RKO (cell line): ENCODE results near the gene DOCK4.

Source experiments
- DNase-seq: peaks from one replicate; pipeline ENCODE4 v3.0.0-alpha.2; 2016; ENCODE audit warnings: low spot score

The DOCK4 gene

GRCh38 chr7:112192236-112193154 lies 13.7 kb downstream of the DOCK4 start:
- DNase-seq, result peak; percentile 94

DNA sequence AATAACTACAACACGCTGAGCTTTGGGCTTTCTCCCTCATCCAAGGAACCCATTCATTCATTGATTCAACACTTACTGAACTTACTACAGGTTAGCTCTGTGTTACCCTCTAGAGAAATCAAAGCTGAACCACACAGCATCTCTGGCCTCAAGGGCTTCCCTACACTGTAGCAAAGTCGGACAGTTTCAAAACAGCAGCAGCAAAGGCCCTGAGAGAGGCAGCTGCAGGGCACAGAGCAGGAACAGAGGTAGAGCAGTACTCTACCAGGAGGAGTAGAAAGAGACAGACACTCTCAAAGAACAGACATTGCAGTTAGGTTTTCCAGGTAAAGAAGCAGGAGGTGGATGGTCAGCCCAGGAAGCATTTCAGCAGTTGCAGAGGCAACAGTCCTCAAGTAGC lies 16.1 kb downstream of the DOCK4 start:
- DNase-seq, result no peak

- DNase-seq, result no peak
Measured at GRCh38 chr7:112189691-112190090, 16.5 kb downstream of the DOCK4 start.

DNA sequence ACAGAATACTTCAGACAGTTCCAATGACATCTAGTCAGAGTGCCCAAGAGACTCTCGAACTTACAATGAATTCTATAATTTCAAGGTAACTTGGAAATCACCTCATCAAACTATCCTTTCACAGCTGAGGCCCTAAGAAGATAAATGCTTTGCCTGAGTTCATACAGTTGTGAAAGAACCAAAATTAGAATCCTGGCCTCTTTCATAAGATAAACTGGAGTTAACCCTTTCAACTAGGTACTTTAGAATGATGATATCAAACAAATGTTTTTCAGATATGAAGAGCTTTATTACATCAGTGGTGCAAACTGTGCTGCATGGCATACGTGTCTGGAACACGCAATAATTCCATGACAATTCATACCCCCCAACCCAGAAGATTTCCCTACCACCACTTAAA lies 17.9 kb downstream of the DOCK4 start:
- no peak for DNase-seq

DNA sequence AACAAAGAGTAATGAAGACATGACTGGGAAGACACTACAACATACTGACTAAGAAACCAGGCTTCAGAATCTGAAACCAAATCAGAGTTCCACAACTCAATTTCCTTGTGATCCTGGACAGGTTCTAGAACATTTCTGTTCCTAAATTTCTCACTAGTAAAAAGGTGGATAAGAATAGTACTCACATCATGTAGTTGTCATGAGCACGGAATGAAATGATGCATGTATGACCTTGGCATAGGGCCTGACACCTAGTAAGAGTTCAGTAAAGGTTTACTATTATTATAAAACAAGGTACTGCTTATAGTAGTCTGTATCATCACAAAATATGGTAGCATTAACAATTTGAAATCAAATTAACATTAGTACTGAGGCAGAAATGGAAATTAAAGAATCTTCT lies 19.9 kb downstream of the DOCK4 start:
- no peak for DNase-seq

DNA sequence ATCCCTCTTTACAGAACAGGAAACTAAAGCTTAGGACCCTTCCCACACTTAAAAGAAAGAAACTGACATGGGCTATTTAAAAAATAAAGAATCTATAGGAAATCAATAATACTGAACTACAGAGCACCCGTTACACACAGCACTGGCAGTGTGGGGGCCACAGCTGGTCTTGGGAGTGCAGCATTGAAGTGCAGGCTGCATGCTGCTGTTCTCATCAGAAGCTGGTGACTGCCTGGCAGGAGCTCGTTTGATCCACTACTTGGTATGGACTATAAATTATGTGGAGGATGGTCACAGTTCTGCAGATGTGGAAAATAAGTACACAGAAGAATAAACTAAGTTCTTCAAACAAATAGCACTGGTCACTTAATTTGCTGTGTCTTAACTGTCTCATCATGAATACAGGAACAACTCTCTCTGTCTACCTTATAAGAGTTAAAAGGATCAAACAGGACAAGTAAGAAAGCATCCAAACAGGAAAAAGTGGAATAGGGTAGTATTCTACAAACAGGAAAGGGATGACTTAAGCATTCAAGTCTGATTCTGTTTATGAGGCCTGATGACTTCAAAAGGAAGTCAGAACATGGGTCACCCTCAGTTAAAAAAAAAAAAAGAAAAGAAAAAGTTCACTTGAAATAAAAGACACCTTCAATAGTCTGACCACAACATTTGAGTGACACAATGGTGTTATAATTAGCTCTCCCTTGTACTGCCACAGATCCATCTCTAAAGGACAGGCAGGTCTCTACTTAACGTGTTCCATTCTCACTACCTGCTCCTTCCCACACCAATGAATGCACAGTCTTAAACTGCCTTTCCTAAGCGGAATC lies 21.0 kb downstream of the DOCK4 start:
- no peak for DNase-seq

DNA sequence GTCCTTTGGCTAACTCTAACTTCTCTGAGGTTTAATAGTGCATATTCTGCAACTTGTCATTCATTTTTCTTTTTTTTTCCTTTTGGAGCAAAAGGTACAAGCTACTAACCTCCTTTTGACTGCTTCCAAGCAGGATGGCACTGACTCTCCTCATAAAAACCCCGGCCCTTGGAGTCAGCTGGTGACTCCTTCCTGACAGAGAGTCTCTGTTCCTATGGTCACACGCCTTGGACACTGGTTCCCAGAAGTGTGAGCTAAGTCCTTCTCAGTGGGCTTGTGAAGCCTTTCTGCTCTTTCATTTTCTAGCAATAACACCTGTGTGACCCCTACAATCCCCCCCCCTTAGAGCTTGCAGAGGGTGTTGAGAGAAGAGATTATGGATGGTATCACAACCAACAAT lies 21.7 kb downstream of the DOCK4 start:
- DNase-seq, result no peak

DNA sequence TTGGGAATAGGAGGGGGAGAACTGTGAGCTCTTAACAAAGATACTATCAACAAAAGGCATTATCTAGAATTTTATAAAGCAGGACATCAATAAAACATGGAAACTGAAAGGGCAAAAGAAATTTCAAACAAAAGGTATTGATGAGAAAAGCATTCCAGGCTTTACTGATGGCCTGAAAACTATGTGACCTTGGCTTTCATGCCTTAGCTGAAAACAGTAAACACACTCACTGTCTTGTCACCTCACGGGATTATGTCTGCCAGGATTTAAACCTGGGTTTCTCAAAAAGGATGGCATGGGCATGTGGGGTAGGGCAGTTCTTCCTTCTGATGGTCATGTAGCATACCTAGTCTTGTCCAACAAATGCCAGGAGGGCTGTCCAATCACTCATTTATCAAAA lies 22.9 kb downstream of the DOCK4 start:
- DNase-seq, result no peak

DNA sequence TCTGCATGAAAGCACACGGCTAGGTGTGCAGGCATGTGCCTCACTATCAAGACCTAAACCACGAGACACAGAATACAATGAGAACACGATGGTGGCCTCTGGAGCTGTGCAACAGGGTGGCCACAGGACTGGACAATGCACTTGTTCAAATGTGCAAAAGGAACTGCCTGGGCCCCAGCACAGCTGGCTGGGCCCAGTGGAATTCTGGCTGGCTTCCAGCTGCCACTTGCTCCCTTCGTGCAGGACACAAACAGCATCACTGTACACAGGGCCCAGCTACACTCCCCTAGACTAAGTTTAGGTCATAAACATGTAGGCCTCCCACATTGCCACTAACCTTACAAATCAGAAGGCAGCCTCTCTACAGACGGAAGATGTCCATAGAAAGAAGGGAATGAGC lies 23.4 kb downstream of the DOCK4 start:
- DNase-seq, result no peak

DNA sequence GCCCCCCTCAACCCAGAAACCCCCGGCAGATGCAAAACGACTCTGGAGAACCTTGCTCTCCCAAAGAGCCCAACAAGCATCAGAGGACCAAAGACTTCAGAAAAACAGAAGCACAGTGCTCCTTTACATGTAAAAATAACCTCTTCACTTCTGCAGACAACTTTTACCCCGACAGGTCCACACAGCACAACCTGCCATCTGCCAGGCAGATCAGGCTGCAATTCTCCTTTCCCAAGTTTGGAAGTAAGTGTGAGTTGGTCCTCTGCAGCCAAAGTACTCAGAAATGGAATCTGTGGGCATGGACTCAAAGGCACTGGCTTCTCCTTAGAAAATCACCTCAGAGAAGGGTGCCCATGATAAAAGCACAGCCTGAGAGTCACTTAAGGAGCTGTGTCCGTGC lies 26.0 kb downstream of the DOCK4 start:
- no peak for DNase-seq

DNA sequence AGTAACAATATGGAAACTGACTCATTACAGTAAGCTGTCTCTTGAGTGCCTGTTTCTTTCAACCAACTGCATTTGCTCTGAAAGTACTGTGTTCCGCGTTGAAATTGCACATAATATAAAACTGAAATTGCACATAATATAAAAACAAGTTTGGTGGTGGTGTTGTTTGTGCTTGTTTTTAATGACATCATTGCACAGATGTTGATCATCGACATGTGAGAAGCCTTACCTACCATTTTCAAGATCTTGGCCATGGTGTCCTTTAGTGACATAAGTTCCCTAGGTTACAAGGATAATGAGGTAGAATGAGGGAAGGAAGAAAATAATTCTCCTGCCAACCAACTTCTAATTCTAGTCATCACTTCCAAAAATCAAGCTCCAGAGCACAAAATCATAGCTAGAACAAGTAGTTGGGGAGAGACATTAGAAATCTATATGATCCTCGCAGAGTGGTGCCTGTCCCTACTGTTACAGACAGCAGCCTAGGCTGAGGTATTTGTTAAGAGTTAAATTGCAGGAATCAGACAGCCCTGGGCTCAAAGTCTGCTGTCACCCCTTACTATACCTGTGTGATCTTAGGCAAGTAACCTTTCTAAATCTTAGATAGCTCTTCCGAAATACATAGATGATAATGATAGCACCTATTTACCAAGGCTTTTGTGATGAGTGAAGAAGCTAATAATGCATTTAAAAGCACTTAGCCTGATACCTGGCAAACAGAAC lies 29.3 kb downstream of the DOCK4 start:
- no peak for DNase-seq

- DNase-seq, result no peak
Measured at GRCh38 chr7:112176241-112176640, 30.0 kb downstream of the DOCK4 start.

DNA sequence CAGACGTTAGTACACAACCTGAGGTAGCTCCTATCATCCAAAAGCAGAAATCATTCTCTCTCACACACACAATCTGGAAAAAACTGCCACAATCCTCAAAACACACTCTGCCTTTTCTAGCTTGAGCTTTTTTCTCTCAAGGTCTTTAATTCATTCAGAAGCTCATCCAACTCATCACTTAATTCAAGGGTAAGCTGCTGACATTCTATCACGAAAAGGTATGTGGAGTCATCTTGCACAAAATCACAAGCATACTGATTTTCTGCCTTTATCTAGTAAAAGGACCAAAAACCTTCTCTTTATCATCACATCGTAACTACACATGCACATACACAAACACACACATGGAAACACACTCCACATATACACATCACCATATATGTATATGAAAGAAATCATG lies 32.0 kb downstream of the DOCK4 start:
- no peak for DNase-seq

DNA sequence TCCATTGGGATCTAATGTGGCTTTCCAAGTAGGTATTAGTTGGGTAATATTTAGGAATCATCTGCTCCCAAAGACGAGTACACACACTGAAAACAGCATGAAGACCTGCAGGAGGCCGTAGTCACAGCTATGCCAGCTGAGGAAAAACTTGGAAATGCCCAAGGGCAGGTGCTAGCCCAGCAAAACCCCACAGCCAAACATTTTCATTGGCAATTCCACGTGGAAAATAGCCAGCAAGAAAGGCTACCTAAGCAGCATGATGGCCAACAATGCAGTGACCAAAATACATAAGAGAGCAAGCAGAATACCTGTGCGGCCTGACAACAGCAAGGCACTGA lies 32.7 kb downstream of the DOCK4 start:
- DNase-seq, result no peak

GRCh38 chr7:112172870-112173567 lies 33.2 kb downstream of the DOCK4 start:
- no peak for DNase-seq

GRCh38 chr7:112171673-112172072 lies 34.5 kb downstream of the DOCK4 start:
- no peak for DNase-seq

DNA sequence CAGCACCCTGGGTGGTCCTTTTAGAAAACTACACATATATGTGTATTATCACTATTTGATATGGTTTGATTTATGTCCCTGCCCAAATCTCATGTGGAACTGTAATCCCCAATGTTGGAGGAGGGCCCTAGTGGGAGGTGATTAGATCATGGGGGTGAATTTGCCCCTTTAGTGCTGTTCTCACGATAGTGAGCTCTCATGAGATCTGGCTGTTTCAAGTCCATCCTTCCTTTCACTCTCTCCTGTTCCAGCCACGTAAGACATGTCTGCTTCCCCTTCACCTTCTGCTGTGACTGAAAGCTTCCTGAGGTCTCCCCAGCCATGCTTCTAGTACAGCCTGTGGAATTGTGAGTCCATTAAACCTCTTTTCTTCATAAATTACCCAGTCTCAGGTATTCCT lies 37.3 kb downstream of the DOCK4 start:
- no peak for DNase-seq

GRCh38 chr7:112167147-112167546 lies 39.1 kb downstream of the DOCK4 start:
- DNase-seq, result no peak

- DNase-seq, result no peak
Measured at GRCh38 chr7:112162784-112163506, 43.3 kb downstream of the DOCK4 start.

DNA sequence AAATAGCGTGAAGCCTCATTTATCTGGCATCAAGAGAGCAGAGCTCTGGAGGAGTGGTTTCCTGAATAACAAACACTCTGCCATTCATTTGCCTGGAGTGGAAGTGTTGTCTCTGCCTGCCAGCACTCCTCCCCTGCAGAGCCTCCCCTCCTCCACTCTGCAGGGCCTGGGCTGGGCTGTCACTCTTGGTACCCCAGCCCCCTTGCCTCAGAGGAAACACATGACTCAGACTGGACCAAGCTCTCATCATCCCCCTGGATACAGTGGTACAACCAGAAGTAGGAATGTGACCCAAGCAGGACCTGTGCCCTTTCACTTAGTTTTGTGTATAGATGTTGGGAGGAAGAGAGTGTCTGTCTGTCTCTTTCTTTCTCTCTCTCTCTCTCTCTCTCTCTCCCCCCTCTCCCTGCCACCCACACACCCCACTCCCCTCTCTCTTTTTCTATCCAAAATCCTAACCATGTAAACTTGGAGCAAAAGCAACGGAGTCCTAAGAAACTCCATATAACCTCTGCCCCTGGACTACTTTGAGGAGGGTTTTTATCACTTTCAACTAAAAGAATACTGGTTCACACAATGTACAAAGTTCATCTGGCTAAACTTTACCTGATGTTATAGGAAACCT lies 43.9 kb downstream of the DOCK4 start:
- DNase-seq, result no peak
